ENCODE measurements around the gene FGF14.

The FGF14 gene

GRCh38 chr13:102033857-102034331 lies 368.0 kb downstream of the FGF14 start:
- Histone ChIP-seq H3K4me3 (ENCODE audit: low read length) (no peak overlapping the region), H3K9ac (ENCODE audit: low read length) (no peak overlapping the region), H2AFZ (ENCODE audit: low read depth, low read length) (no peak overlapping the region), H3K4me2 (ENCODE audit: low read length) (no peak overlapping the region), H3K4me1 (ENCODE audit: low read length) (no peaks in the 10 kb centered on the region), H3K9me3 (ENCODE audit: insufficient read depth, low read length) (no peaks in the 10 kb centered on the region), H4K20me1 (ENCODE audit: insufficient read depth, low read length) (no peaks in the 10 kb centered on the region), H3K27me3 (ENCODE audit: low read depth, low read length) (no peaks in the 10 kb centered on the region), H3K36me3 (replicated peaks; ENCODE audit: low read depth, low read length) (no peaks in the 10 kb centered on the region), H3K79me2 (ENCODE audit: low read length) (no peaks in the 10 kb centered on the region), H3K27ac (ENCODE audit: low read length) (no peak overlapping the region)
- TF ChIP-seq CTCF (IDR thresholded peaks at IDR 0.05; ENCODE audit: low read depth, low read length) (no peak), EZH2phosphoT487 (IDR thresholded peaks at IDR 0.05; ENCODE audit: low read depth) (no peak)

DNA sequence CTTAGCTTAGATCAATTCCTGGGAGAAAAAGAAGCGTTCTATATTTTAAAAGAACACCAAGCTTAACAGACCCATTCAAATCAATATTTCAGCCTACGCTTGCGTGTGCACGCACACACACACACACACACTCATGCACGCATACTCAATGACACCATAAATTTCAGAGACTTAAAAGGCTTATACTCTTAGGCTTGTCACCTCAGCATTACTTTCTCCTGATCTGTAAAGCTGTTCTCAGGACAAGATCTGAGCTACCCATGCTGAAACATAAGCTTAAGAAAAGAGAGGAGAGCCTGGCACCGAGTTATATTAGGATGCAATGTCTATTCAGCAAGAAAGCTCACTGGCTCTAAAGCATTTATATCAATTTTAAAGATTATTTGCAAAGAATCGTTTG lies 368.5 kb downstream of the FGF14 start:
- Histone ChIP-seq H3K27me3 (ENCODE audit: low read depth, low read length) (no peaks in the 10 kb centered on the region), H3K4me1 (ENCODE audit: low read length) (no peaks in the 10 kb centered on the region), H3K36me3 (replicated peaks; ENCODE audit: low read depth, low read length) (no peaks in the 10 kb centered on the region), H3K9me3 (ENCODE audit: insufficient read depth, low read length) (no peaks in the 10 kb centered on the region), H2AFZ (ENCODE audit: low read depth, low read length) (no peak overlapping the region), H3K9ac (ENCODE audit: low read length) (no peak overlapping the region), H3K4me2 (ENCODE audit: low read length) (no peak overlapping the region), H4K20me1 (ENCODE audit: insufficient read depth, low read length) (no peaks in the 10 kb centered on the region), H3K4me3 (ENCODE audit: low read length) (no peak overlapping the region), H3K27ac (ENCODE audit: low read length) (no peak overlapping the region), H3K79me2 (ENCODE audit: low read length) (no peaks in the 10 kb centered on the region)
- no peak for TF ChIP-seq CTCF (IDR thresholded peaks at IDR 0.05; ENCODE audit: low read depth, low read length)
- TF ChIP-seq EZH2phosphoT487 (IDR thresholded peaks at IDR 0.05; ENCODE audit: low read depth), result no peak

DNA sequence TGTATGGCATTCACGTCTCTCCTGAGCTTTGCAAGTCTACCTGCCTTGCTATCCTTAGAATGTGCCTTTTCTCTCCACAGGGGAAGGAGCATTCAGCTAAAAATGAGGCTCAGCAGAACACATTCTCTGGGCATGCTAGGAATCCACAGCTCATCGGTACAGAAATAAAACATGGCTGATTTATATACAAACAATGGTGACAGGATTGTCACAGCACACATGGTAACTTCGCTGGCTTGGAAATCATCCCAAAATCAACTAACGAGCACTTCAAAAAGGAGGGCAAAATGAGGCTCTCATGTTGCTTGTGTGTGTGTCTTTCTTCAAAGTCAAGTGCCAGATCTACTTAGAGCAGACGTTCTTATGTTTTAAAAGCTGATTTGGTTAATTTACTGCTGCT lies 373.0 kb downstream of the FGF14 start:
- H4K20me1 ChIP-seq (ENCODE audit: insufficient read depth, low read length), result no peaks in the 10 kb centered on the region
- no peaks in the 10 kb centered on the region for H3K4me1 ChIP-seq (ENCODE audit: low read length)
- H3K27me3 ChIP-seq (ENCODE audit: low read depth, low read length), result no peaks in the 10 kb centered on the region
- no peak overlapping the region for H3K9ac ChIP-seq (ENCODE audit: low read length)
- H3K4me3 ChIP-seq (ENCODE audit: low read length), result no peak overlapping the region
- TF ChIP-seq CTCF (IDR thresholded peaks at IDR 0.05; ENCODE audit: low read depth, low read length) (no peak), EZH2phosphoT487 (IDR thresholded peaks at IDR 0.05; ENCODE audit: low read depth) (no peak)
- no peak overlapping the region for H3K27ac ChIP-seq (ENCODE audit: low read length)
- no peaks in the 10 kb centered on the region for H3K36me3 ChIP-seq (replicated peaks; ENCODE audit: low read depth, low read length)
- H3K79me2 ChIP-seq (ENCODE audit: low read length), result no peaks in the 10 kb centered on the region
- H3K9me3 ChIP-seq (ENCODE audit: insufficient read depth, low read length), result no peaks in the 10 kb centered on the region
- no peak overlapping the region for H2AFZ ChIP-seq (ENCODE audit: low read depth, low read length)
- H3K4me2 ChIP-seq (ENCODE audit: low read length), result no peak overlapping the region

- H3K9me3 ChIP-seq (ENCODE audit: insufficient read depth, low read length), result no peaks in the 10 kb centered on the region
- no peak overlapping the region for H3K9ac ChIP-seq (ENCODE audit: low read length)
- H3K79me2 ChIP-seq (ENCODE audit: low read length), result no peaks in the 10 kb centered on the region
- no peak overlapping the region for H2AFZ ChIP-seq (ENCODE audit: low read depth, low read length)
- H4K20me1 ChIP-seq (ENCODE audit: insufficient read depth, low read length), result no peaks in the 10 kb centered on the region
- no peaks in the 10 kb centered on the region for H3K36me3 ChIP-seq (replicated peaks; ENCODE audit: low read depth, low read length)
- no peak overlapping the region for H3K27ac ChIP-seq (ENCODE audit: low read length)
- H3K4me3 ChIP-seq (ENCODE audit: low read length), result no peak overlapping the region
- H3K4me1 ChIP-seq (ENCODE audit: low read length), result no peaks in the 10 kb centered on the region
- no peak overlapping the region for H3K4me2 ChIP-seq (ENCODE audit: low read length)
- no peak for TF ChIP-seq EZH2phosphoT487 (IDR thresholded peaks at IDR 0.05; ENCODE audit: low read depth)
- no peak for TF ChIP-seq CTCF (IDR thresholded peaks at IDR 0.05; ENCODE audit: low read depth, low read length)
- no peaks in the 10 kb centered on the region for H3K27me3 ChIP-seq (ENCODE audit: low read depth, low read length)
Observed at GRCh38 chr13:102028206-102028605, 373.6 kb downstream of the FGF14 start.
